B cell (primary cell): ENCODE data around the gene ARV1.

Experiments used
- CTCF ChIP-seq: fragments of 200-600 bp; IDR thresholded peaks from one replicate; pipeline ENCODE4 v1.8.0; 2022; ENCODE audit warnings: antibody characterized with exemption, mild to moderate bottlenecking
- EZH2 ChIP-seq: IDR thresholded peaks from 2 replicates; pipeline ENCODE4 v1.6.1; 2012; ENCODE audit warnings: borderline replicate concordance, low read depth, mild to moderate bottlenecking, moderate library complexity, low read length; ENCODE audit not compliant: insufficient read depth, poor library complexity, severe bottlenecking

- TF ChIP-seq CTCF (no peak), EZH2 (no peak)
Observed at GRCh38 chr1:230992100-230992774, 13.3 kb downstream of the ARV1 start.
